ENCODE results near the gene CCT3. TPM values are rescaled to one million over a fixed set of nuclear protein-coding genes. Genes with fewer than 3 reads are reported as not detected.

CCT3 gene
- polyA plus RNA-seq, 1 of the 3 experiments (the other 2 are of a cell fraction) = 295 TPM

- H3K4me1 ChIP-seq (ENCODE audit: control insufficient read depth in 1 of 2, insufficient read depth in 2 of 2, low read depth in 1 of 2, low read length in 1 of 2) = peaks cover 10 to 17% of the 10 kb centered on the region in 2 experiments; a peak in 2 of 4 replicates
- H3F3A ChIP-seq (replicated peaks; ENCODE audit: insufficient read depth) = peaks cover 14% of the 10 kb centered on the region
- H3K9me2 ChIP-seq = no peaks in the 10 kb centered on the region
- 98% methylated on average over 3 of the region's 3 CpGs for WGBS (ENCODE audit: low lambda C conversion rate)
- H3K4me2 ChIP-seq = no peak overlapping the region
- H3K9ac ChIP-seq = no peak overlapping the region
- H3K27me3 ChIP-seq (ENCODE audit: insufficient read depth) = no peaks in the 10 kb centered on the region
- H2AFZ ChIP-seq (ENCODE audit: low read depth) = no peak overlapping the region
- H3K9me3 ChIP-seq = no peaks in the 10 kb centered on the region
- H3K27ac ChIP-seq (ENCODE audit: low read depth in 2 of 2, low read length in 1 of 2) = no peak overlapping the region
- CTCF ChIA-PET = interaction anchor here (0.6 to 3.9 kb wide), 9 partner anchors 11 to 324 kb away, joined by 3 to 18 read pairs (median 4); no protein-coding TSS in a partner anchor
- POLR2A ChIA-PET = interaction anchor here (0.6 to 1.4 kb wide), 3 partner anchors 23 to 56 kb away, joined by 3 to 4 read pairs (median 4); no protein-coding TSS in a partner anchor
- peaks cover 31% of the 10 kb centered on the region for H4K20me1 ChIP-seq (ENCODE audit: insufficient read depth)
- H3K4me3 ChIP-seq (ENCODE audit: low read depth in 2 of 2, low read length in 1 of 2) = no peak overlapping the region
- H3K36me3 ChIP-seq (replicated peaks in 1 of 2; ENCODE audit: control insufficient read depth in 1 of 2, insufficient read depth in 2 of 2, low read length in 1 of 2) = peaks cover 35 to 43% of the 10 kb centered on the region in 2 experiments
- DNase-seq = no peak
- peaks cover 65% of the 10 kb centered on the region for H3K79me2 ChIP-seq (ENCODE audit: insufficient read depth)
- no peak for TF ChIP-seq FOXM1 (IDR thresholded peaks at IDR 0.05; ENCODE audit: low read depth)
- no peak for TF ChIP-seq USF2 (IDR thresholded peaks at IDR 0.05; ENCODE audit: borderline replicate concordance, low read depth, low read length)
- no peak for TF ChIP-seq TAF1 (IDR thresholded peaks at IDR 0.05; ENCODE audit: borderline replicate concordance, low read depth, low read length)
- TF ChIP-seq EZH2phosphoT487 (IDR thresholded peaks at IDR 0.05; ENCODE audit: borderline replicate concordance, low read depth) = no peak
- TF ChIP-seq NFIC (IDR thresholded peaks at IDR 0.05; ENCODE audit: borderline replicate concordance) = no peak
- no peak for TF ChIP-seq FOXJ3 (CRISPR knock-in tag; IDR thresholded peaks at IDR 0.05)
- TF ChIP-seq MAX (IDR thresholded peaks at IDR 0.05; ENCODE audit: low read depth) = no peak
- no peak for TF ChIP-seq TCF12 (IDR thresholded peaks at IDR 0.05)
- TF ChIP-seq SIN3A (IDR thresholded peaks at IDR 0.05; ENCODE audit: borderline replicate concordance, low read depth, low read length) = no peak
- no peak for TF ChIP-seq CHD2 (IDR thresholded peaks at IDR 0.05; ENCODE audit: low read length, partially characterized antibody)
Observed at GRCh38 chr1:156279837-156280236, 58.3 kb downstream of the CCT3 start.

GRCh38 chr1:156276966-156277381 is 61.1 kb downstream of the CCT3 start:
- Histone ChIP-seq H3K4me2 (no peak overlapping the region), H3K9me3 (no peaks in the 10 kb centered on the region), H3K27me3 (ENCODE audit: insufficient read depth) (no peaks in the 10 kb centered on the region), H2AFZ (ENCODE audit: low read depth) (no peak overlapping the region), H3K9ac (no peak overlapping the region), H3K4me3 (ENCODE audit: low read depth in 2 of 2, low read length in 1 of 2) (no peak overlapping the region), H3K9me2 (no peaks in the 10 kb centered on the region), H4K20me1 (ENCODE audit: insufficient read depth) (peaks cover 31% of the 10 kb centered on the region), H3K27ac (ENCODE audit: low read depth in 2 of 2, low read length in 1 of 2) (no peak overlapping the region), H3F3A (replicated peaks; ENCODE audit: insufficient read depth) (peaks cover 17% of the 10 kb centered on the region), H3K36me3 (replicated peaks in 1 of 2; ENCODE audit: control insufficient read depth in 1 of 2, insufficient read depth in 2 of 2, low read length in 1 of 2) (peaks cover 57 to 68% of the 10 kb centered on the region in 2 experiments), H3K79me2 (ENCODE audit: insufficient read depth) (peaks cover 48% of the 10 kb centered on the region), H3K4me1 (ENCODE audit: control insufficient read depth in 1 of 2, insufficient read depth in 2 of 2, low read depth in 1 of 2, low read length in 1 of 2) (peaks cover 10 to 11% of the 10 kb centered on the region in 2 experiments; a peak in 2 of 4 replicates)
- 82% methylated on average over 6 of the region's 6 CpGs for WGBS (ENCODE audit: low lambda C conversion rate)
- ChIA-PET POLR2A (interaction anchor here (1.0 kb wide), 1 partner anchor 19 kb away, joined by 3 read pairs; no protein-coding TSS in a partner anchor), CTCF (interaction anchor here (1.4 to 1.5 kb wide), 4 partner anchors 17 to 131 kb away, joined by 3 to 5 read pairs (median 3); no protein-coding TSS in a partner anchor)
- no peak for DNase-seq
- no peak for TF ChIP-seq EZH2phosphoT487 (IDR thresholded peaks at IDR 0.05; ENCODE audit: borderline replicate concordance, low read depth)
- no peak for TF ChIP-seq YY1 (IDR thresholded peaks at IDR 0.05; ENCODE audit: low read depth)
- TF ChIP-seq TEAD4 (IDR thresholded peaks at IDR 0.05; ENCODE audit: borderline replicate concordance, insufficient read depth) = no peak
- no peak for TF ChIP-seq TCF12 (IDR thresholded peaks at IDR 0.05)
- TF ChIP-seq RAD21 (IDR thresholded peaks at IDR 0.05; ENCODE audit: low read length) = no peak
- no peak for TF ChIP-seq EP300 (IDR thresholded peaks at IDR 0.05; ENCODE audit: borderline replicate concordance in 1 of 2, low read depth in 1 of 2, low read length in 1 of 2)
- no peak for TF ChIP-seq NRF1 (IDR thresholded peaks at IDR 0.05; ENCODE audit: low read depth, low read length)
- no peak for TF ChIP-seq ELF1 (IDR thresholded peaks at IDR 0.05)
- no peak for TF ChIP-seq ZBTB33 (IDR thresholded peaks at IDR 0.05; ENCODE audit: borderline replicate concordance, low read depth)
- no peak for TF ChIP-seq IRF3 (IDR thresholded peaks at IDR 0.05; ENCODE audit: low read depth, low read length)
- no peak for TF ChIP-seq RFX5 (IDR thresholded peaks at IDR 0.05; ENCODE audit: low read length)
- TF ChIP-seq USF2 (IDR thresholded peaks at IDR 0.05; ENCODE audit: borderline replicate concordance, low read depth, low read length) = no peak
- no peak for TF ChIP-seq TAF1 (IDR thresholded peaks at IDR 0.05; ENCODE audit: borderline replicate concordance, low read depth, low read length)
- TF ChIP-seq RCOR1 (IDR thresholded peaks at IDR 0.05; ENCODE audit: low read length) = no peak
